K562 (cell line): ENCODE results near the gene COL28A1. TPM values are rescaled to one million over a fixed set of nuclear protein-coding genes. Genes with fewer than 3 reads are reported as not detected.
A peak's percentile ranks its signal among the peaks of the same experiment; 100 is the strongest.

ENCODE experiments used
- ARID3B ChIP-seq: fragments of 250-450 bp; sonication (Bioruptor Pico); IDR thresholded peaks from 2 replicates; pipeline ENCODE4 v1.4.0; 2020; ENCODE audit warnings: borderline replicate concordance
- CBFA2T2 ChIP-seq: fragments of 450-650 bp; conservative IDR thresholded peaks from 2 replicates; pipeline ENCODE4 v1.6.1; 2017; ENCODE audit warnings: mild to moderate bottlenecking
- CBFB ChIP-seq: sonication (generic); formaldehyde crosslinking; IDR thresholded peaks from 2 replicates; pipeline ENCODE4 v1.4.0; 2020; ENCODE audit warnings: mild to moderate bottlenecking, missing genetic modification reagents
- FOS ChIP-seq: IDR thresholded peaks from 3 replicates; pipeline ENCODE4 v1.6.1; 2011; ENCODE audit not compliant: insufficient read length; ENCODE audit errors: extremely low read depth
- HDAC2 ChIP-seq: fragments of 450-650 bp; IDR thresholded peaks from 2 replicates; pipeline ENCODE4 v1.6.1; 2016; ENCODE audit warnings: mild to moderate bottlenecking
- HOXB6 ChIP-seq: fragments of 250-450 bp; sonication (Bioruptor Pico); IDR thresholded peaks from 2 replicates; pipeline ENCODE4 v1.5.1; 2022; ENCODE audit warnings: mild to moderate bottlenecking, borderline replicate concordance
- MEIS2 ChIP-seq: fragments of 450-650 bp; IDR thresholded peaks from 2 replicates; pipeline ENCODE4 v1.6.1; 2014; ENCODE audit warnings: mild to moderate bottlenecking; ENCODE audit not compliant: partially characterized antibody
- MYNN ChIP-seq, 2 experiments: sonication (generic); formaldehyde crosslinking in 1 of 2; IDR thresholded peaks; 2 replicates each; pipeline versions ENCODE4 v1.5.0 to v1.6.1; 2016 to 2020; ENCODE audit warnings: antibody characterized with exemption in 1 of 2, missing genetic modification reagents in 1 of 2
- NFRKB ChIP-seq: fragments of 450-650 bp; IDR thresholded peaks from 2 replicates; pipeline ENCODE4 v1.6.1; 2016; ENCODE audit warnings: low read depth
- NONO ChIP-seq, 2 experiments: fragments of 200-400 bp in 1 of 2; fragments of 450-650 bp in 1 of 2; formaldehyde crosslinking in 1 of 2; IDR thresholded peaks; 2 replicates each; pipeline ENCODE4 v1.6.1; 2017; ENCODE audit warnings: low read depth in 2 of 2, mild to moderate bottlenecking in 2 of 2, moderate library complexity in 2 of 2, low read length in 1 of 2
- NRF1 ChIP-seq, 2 experiments: fragments of 450-650 bp; IDR thresholded peaks in 1 of 2; conservative IDR thresholded peaks in 1 of 2; 2 replicates each; pipeline ENCODE4 v1.6.1; 2014; ENCODE audit warnings: mild to moderate bottlenecking in 2 of 2
- POLR2AphosphoS2 ChIP-seq: IDR thresholded peaks from 2 replicates; pipeline ENCODE4 v1.6.1; 2012; ENCODE audit warnings: low read length, improper control_type of control experiment
- POLR3G ChIP-seq: IDR thresholded peaks from 2 replicates; pipeline ENCODE4 v1.6.1; 2011; ENCODE audit not compliant: insufficient read length, insufficient replicate concordance; ENCODE audit errors: extremely low read depth
- PYGO2 ChIP-seq: fragments of 450-650 bp; IDR thresholded peaks from 2 replicates; pipeline ENCODE4 v1.6.1; 2016; ENCODE audit warnings: mild to moderate bottlenecking, missing genetic modification characterization, moderate library complexity, missing compliant biosample characterization
- RBM25 ChIP-seq: fragments of 200-400 bp; formaldehyde crosslinking; IDR thresholded peaks from 2 replicates; pipeline ENCODE4 v1.6.1; 2018; ENCODE audit warnings: low read length, low read depth, moderate library complexity; ENCODE audit not compliant: severe bottlenecking
- SAP30 ChIP-seq: fragments of 200-600 bp; sonication (generic); IDR thresholded peaks from 2 replicates; pipeline ENCODE4 v1.6.1; 2012; ENCODE audit warnings: borderline replicate concordance, low read depth, mild to moderate bottlenecking, moderate library complexity, low read length, control low read depth, inconsistent platforms; ENCODE audit not compliant: insufficient read depth, poor library complexity, severe bottlenecking
- SREBF1 ChIP-seq: fragments of 150-350 bp; IDR thresholded peaks from 2 replicates; pipeline ENCODE4 v1.6.1; 2014; ENCODE audit warnings: antibody characterized with exemption, low read depth, low read length, borderline replicate concordance
- XRCC5 ChIP-seq: fragments of 200-400 bp; formaldehyde crosslinking; IDR thresholded peaks from 2 replicates; pipeline ENCODE4 v1.6.1; 2017; ENCODE audit warnings: low read depth, mild to moderate bottlenecking, low read length
- YBX1 ChIP-seq: fragments of 450-650 bp; IDR thresholded peaks from 2 replicates; pipeline ENCODE4 v1.7.1; 2016; ENCODE audit warnings: mild to moderate bottlenecking
- YY1 ChIP-seq, 3 experiments: IDR thresholded peaks; 2 replicates each; pipeline ENCODE4 v1.6.1; 2011; ENCODE audit warnings: low read length in 2 of 3, mild to moderate bottlenecking in 2 of 3, moderate library complexity in 2 of 3, borderline replicate concordance in 1 of 3, control low read depth in 1 of 3, low read depth in 1 of 3; ENCODE audit not compliant: insufficient read depth in 3 of 3, insufficient replicate concordance in 2 of 3, control insufficient read depth in 1 of 3, insufficient read length in 1 of 3; ENCODE audit errors: extremely low read depth in 1 of 3
- ZEB2 ChIP-seq: fragments of 450-650 bp; IDR thresholded peaks from 2 replicates; pipeline ENCODE4 v1.6.1; 2016
- ZNF316 ChIP-seq: fragments of 450-650 bp; IDR thresholded peaks from 2 replicates; pipeline ENCODE4 v1.6.1; 2016
- ZNF354B ChIP-seq: fragments of 250-450 bp; sonication (Bioruptor Pico); IDR thresholded peaks from 2 replicates; pipeline ENCODE4 v1.4.0; 2020
- ZNF449 ChIP-seq: fragments of 250-450 bp; sonication (Bioruptor Pico); IDR thresholded peaks from 2 replicates; pipeline ENCODE4 v1.8.0; 2022; ENCODE audit warnings: moderate library complexity, mild to moderate bottlenecking, inconsistent platforms
- ZNF511 ChIP-seq: sonication (generic); formaldehyde crosslinking; IDR thresholded peaks from 2 replicates; pipeline ENCODE4 v1.8.0; 2022; ENCODE audit warnings: mild to moderate bottlenecking, missing genetic modification reagents
- polyA plus RNA-seq, 8 experiments: library from polyadenylated mRNA; depleted of rRNA in 4 of 8; stranded (reverse) in 5 of 8; unstranded in 3 of 8; fragments of >200 nt; fragmentation: Nextera tagmentation in 2 of 8; fragmentation: Illumina TruSeq in 1 of 8; extraction: Ambion mirVana in 2 of 8; extraction: Trizol in 1 of 8; gene quantifications; 2 replicates each; pipeline versions ENCODE4 v1.2.1 to v1.2.3, GENCODE V29; 2011 to 2014; ENCODE audit warnings: inconsistent platforms in 1 of 8, missing spikeins in 1 of 8
- total RNA-seq, 7 experiments: library from RNA; depleted of rRNA in 6 of 7; stranded (reverse); fragments of >200 nt in 6 of 7; fragmentation: Illumina TruSeq in 2 of 7; extraction: Trizol in 2 of 7; gene quantifications; 2 replicates each; pipeline versions ENCODE4 v1.2.1 to v1.2.3, GENCODE V29; 2011 to 2021; ENCODE audit warnings: low replicate concordance in 1 of 7

Gene COL28A1
- total and polyA plus RNA-seq, 9 of the 15 experiments (the other 6 are each of a cell fraction or from before 2014, with no cell fraction given): 0.03 to 0.13 (median 0.05) TPM; not detected in 3

GRCh38 chr7:7566651-7567611, 31.3 kb upstream of the COL28A1 start, which contains the start of gene MIOS (continued):
- TF ChIP-seq ARID3B (CRISPR knock-in tag): no peak
- TF ChIP-seq RBM25: peak; percentile 17
- TF ChIP-seq POLR2AphosphoS2: no peak
- TF ChIP-seq HOXB6 (CRISPR knock-in tag): no peak
- no peak for TF ChIP-seq POLR3G
- no peak for TF ChIP-seq YBX1
- TF ChIP-seq SREBF1: no peak
- no peak for TF ChIP-seq FOS
- no peak for TF ChIP-seq HDAC2
- peak; percentile 41; the same call in 1 of the 2 replicates for TF ChIP-seq ZNF511 (CRISPR knock-in tag)
- TF ChIP-seq SAP30: peak; percentile 42
- TF ChIP-seq NRF1 (conservative IDR thresholded peaks at IDR 0.05 in 1 of 2, IDR thresholded peaks at IDR 0.05 in 1 of 2): peak; percentile 57 to 66; a peak in 3 of 4 replicates
- no peak for TF ChIP-seq PYGO2 (tag)
- peak; percentile 77 to 98 (median 96) for TF ChIP-seq YY1 (IDR thresholded peaks at IDR 0.05; ENCODE audit: borderline replicate concordance in 1 of 3, control insufficient read depth in 1 of 3, extremely low read depth in 1 of 3, insufficient read depth in 3 of 3, insufficient read length in 1 of 3, insufficient replicate concordance in 2 of 3, low read depth in 1 of 3, low read length in 2 of 3)
- no peak for TF ChIP-seq CBFB (CRISPR knock-in tag)
- no peak for TF ChIP-seq ZNF316
- peak; percentile 86 to 90 for TF ChIP-seq NONO (IDR thresholded peaks at IDR 0.05; ENCODE audit: low read depth in 2 of 2, low read length in 1 of 2)
- no peak for TF ChIP-seq MEIS2
- no peak for TF ChIP-seq NFRKB
- no peak for TF ChIP-seq XRCC5
- TF ChIP-seq ZNF449 (CRISPR knock-in tag): no peak
- no peak for TF ChIP-seq CBFA2T2
- TF ChIP-seq ZEB2: 0 out of 2 replicates have a peak, but pooled peaks have one; percentile 17
- no peak for TF ChIP-seq ZNF354B (CRISPR knock-in tag)
- TF ChIP-seq MYNN (IDR thresholded peaks at IDR 0.05): no peak
- no peak for TF ChIP-seq MYNN (CRISPR knock-in tag; IDR thresholded peaks at IDR 0.05)
